ENCODE measurements around the gene PTPN14. TPM values are rescaled to one million over a fixed set of nuclear protein-coding genes. Genes with fewer than 3 reads are reported as not detected.

PTPN14 gene
- total and polyA plus RNA-seq, 2 of the 8 experiments (the other 6 are each of a cell fraction or from before 2014, with no cell fraction given): 14.4 to 93.6 TPM

DNA sequence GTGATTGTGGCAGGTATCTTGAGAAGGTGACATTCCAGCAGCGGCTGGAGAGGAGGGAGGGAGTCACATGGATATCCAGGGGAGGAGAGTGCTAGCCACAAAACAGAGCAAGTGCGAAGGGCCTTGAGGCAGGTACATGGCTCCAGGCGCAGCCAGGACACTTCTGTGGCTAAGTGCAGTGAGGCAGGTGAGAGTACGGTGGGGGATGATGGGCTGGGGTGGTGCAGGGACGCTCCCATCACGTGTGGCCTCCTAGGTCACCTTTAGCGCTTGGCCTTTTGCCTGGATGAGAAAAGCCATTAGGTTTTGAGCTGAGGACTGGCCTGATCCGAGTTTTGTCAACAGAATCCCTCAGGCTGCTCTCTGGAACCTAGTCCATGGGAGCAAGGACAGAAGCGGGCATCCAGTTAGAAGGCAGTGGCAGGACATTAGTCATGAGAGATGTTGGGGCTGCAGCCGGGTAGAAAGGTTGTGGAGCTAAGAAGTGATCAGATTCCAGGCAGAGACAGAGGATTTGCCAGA, 238.8 kb downstream of the PTPN14 start:
- H2AFZ ChIP-seq (ENCODE audit: low read length): no peak overlapping the region
- H3K4ac ChIP-seq (replicated peaks; ENCODE audit: insufficient read length, low read depth, low read length): no peak overlapping the region
- CTCF ChIA-PET (ENCODE audit: partially characterized antibody): interaction anchor here (0.6 to 12.6 kb wide), 8 partner anchors 10 to 274 kb away, joined by 3 to 262 read pairs (median 6); no protein-coding TSS in a partner anchor
- H2AK5ac ChIP-seq (ENCODE audit: low read depth, low read length): no peak overlapping the region
- H2BK12ac ChIP-seq (ENCODE audit: low read depth, low read length): peak overlapping the region; percentile 89
- H2BK15ac ChIP-seq (ENCODE audit: low read length): peak overlapping the region; percentile 7; the same call in 1 of the 2 replicates
- H2BK120ac ChIP-seq (replicated peaks; ENCODE audit: low read depth, low read length): peak overlapping the region; percentile 59
- H4K8ac ChIP-seq (ENCODE audit: extremely low read depth, insufficient read depth, low read length): peak overlapping the region; percentile 36; the same call in 1 of the 2 replicates
- no peak overlapping the region for H3K4me3 ChIP-seq (ENCODE audit: extremely low read depth in 1 of 4, insufficient read depth in 2 of 4, low read depth in 3 of 4, low read length in 4 of 4)
- H3K36me3 ChIP-seq (ENCODE audit: control insufficient read depth in 2 of 4, insufficient read depth in 4 of 4, low read length in 3 of 4): no peaks in the 10 kb centered on the region
- peak overlapping the region; percentile 71 for H3K18ac ChIP-seq (ENCODE audit: extremely low read depth, low read length)
- no peaks in the 10 kb centered on the region for H3K9me3 ChIP-seq (ENCODE audit: insufficient read depth in 2 of 2, low read depth in 1 of 2, low read length in 1 of 2)
- no peak overlapping the region for H3K14ac ChIP-seq (ENCODE audit: insufficient read length)
- no peak for DNase-seq (ENCODE audit: low read depth in 1 of 2, low spot score in 2 of 2)
- H3K56ac ChIP-seq (replicated peaks; ENCODE audit: insufficient read length, low read depth, low read length): no peak overlapping the region
- H3K27ac ChIP-seq (ENCODE audit: low read depth, low read length): no peak overlapping the region
- 58% methylated on average over 10 of the region's 10 CpGs; no CpG with 5 or more reads in 1 of the 2 experiments for WGBS, 2 experiments (ENCODE audit: extremely low coverage in 1 of 2, insufficient coverage in 1 of 2, insufficient read length in 1 of 2, insufficient replicate concordance in 2 of 2, low coverage in 1 of 2, low lambda C conversion rate in 2 of 2, missing lambda C conversion rate in 1 of 2)
- H4K91ac ChIP-seq (replicated peaks; ENCODE audit: insufficient read length, low read length): no peak overlapping the region
- H3K4me2 ChIP-seq (ENCODE audit: insufficient read depth in 1 of 2, low read depth in 2 of 2, low read length in 2 of 2): peak overlapping the region in 1 of 2 experiments; percentile 25; a peak in 2 of 4 replicates
- no peak overlapping the region for H3K23ac ChIP-seq (ENCODE audit: insufficient read length)
- peaks cover 1 to 13% (median 9%) of the 10 kb centered on the region in 4 experiments; a peak in 6 of 7 replicates for H3K4me1 ChIP-seq (replicated peaks in 1 of 4; ENCODE audit: control insufficient read depth in 3 of 4, insufficient read depth in 4 of 4, low read length in 3 of 4)
- POLR2A ChIA-PET (ENCODE audit: partially characterized antibody): interaction anchor here (1.1 to 1.4 kb wide), 2 partner anchors 11 to 36 kb away, joined by 3 to 4 read pairs; no protein-coding TSS in a partner anchor
- no peaks in the 10 kb centered on the region for H3K79me2 ChIP-seq (ENCODE audit: control insufficient read depth in 1 of 2, insufficient read depth in 2 of 2, low read length in 2 of 2)
- H3K9ac ChIP-seq (replicated peaks in 1 of 4; ENCODE audit: extremely low read depth in 1 of 4, low read depth in 3 of 4, low read length in 3 of 4): no peak overlapping the region
- FAIRE-seq: no peak
- no peaks in the 10 kb centered on the region for H4K20me1 ChIP-seq (replicated peaks in 1 of 2; ENCODE audit: control insufficient read depth in 1 of 2, insufficient read depth in 2 of 2, low read length in 2 of 2)
- H2BK20ac ChIP-seq (ENCODE audit: low read length): peak overlapping the region; percentile 76; the same call in 1 of the 2 replicates
- H3K27me3 ChIP-seq (replicated peaks in 1 of 4; ENCODE audit: control insufficient read depth in 3 of 4, extremely low read depth in 1 of 4, insufficient read depth in 3 of 4, low read length in 3 of 4): peaks cover 11 to 41% (median 25%) of the 10 kb centered on the region in 4 experiments; a peak in 5 of 7 replicates
- no peak overlapping the region for H2BK5ac ChIP-seq (ENCODE audit: low read depth, low read length)
- H3K23me2 ChIP-seq (ENCODE audit: low read depth, low read length): no peaks in the 10 kb centered on the region
- no peaks in the 10 kb centered on the region for H3K79me1 ChIP-seq (ENCODE audit: low read depth, low read length)
- H4K5ac ChIP-seq (ENCODE audit: insufficient read length, low read depth, low read length): no peak overlapping the region
- no peak for TF ChIP-seq EP300 (IDR thresholded peaks at IDR 0.05; ENCODE audit: borderline replicate concordance in 1 of 2, low read depth in 2 of 2, low read length in 2 of 2)
- TF ChIP-seq TAF1 (IDR thresholded peaks at IDR 0.05; ENCODE audit: low read depth, low read length): no peak
- no peak for TF ChIP-seq KDM5A (IDR thresholded peaks at IDR 0.05; ENCODE audit: low read length)
- TF ChIP-seq SIN3A (conservative IDR thresholded peaks at IDR 0.05 in 1 of 2, IDR thresholded peaks at IDR 0.05 in 1 of 2; ENCODE audit: low read depth in 1 of 2, low read length in 2 of 2): 0 out of 4 replicates have a peak, but pooled peaks of 1 of the 2 experiments have one; percentile 35
- no peak for TF ChIP-seq HDAC2 (IDR thresholded peaks at IDR 0.05; ENCODE audit: borderline replicate concordance in 1 of 2, low read depth in 2 of 2, low read length in 2 of 2)
- no peak for TF ChIP-seq EZH2 (IDR thresholded peaks at IDR 0.05; ENCODE audit: low read depth, low read length, severe bottlenecking)
- TF ChIP-seq BACH1 (IDR thresholded peaks at IDR 0.05; ENCODE audit: low read length): no peak
- no peak for TF ChIP-seq TBP (IDR thresholded peaks at IDR 0.05; ENCODE audit: low read depth, low read length)
- TF ChIP-seq CTBP2 (IDR thresholded peaks at IDR 0.05; ENCODE audit: borderline replicate concordance, insufficient read depth, insufficient read length, low read length): peak; percentile 77
- TF ChIP-seq, protein P1, sequence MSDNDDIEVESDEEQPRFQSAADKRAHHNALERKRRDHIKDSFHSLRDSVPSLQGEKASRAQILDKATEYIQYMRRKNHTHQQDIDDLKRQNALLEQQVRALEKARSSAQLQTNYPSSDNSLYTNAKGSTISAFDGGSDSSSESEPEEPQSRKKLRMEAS (IDR thresholded peaks at IDR 0.05): peak; percentile 82
- TF ChIP-seq RFX5 (IDR thresholded peaks at IDR 0.05; ENCODE audit: borderline replicate concordance, low read depth, low read length): no peak
